Neural progenitor cell (in vitro differentiated cells): ENCODE results near the gene B3GNT5. TPM values are rescaled to one million over a fixed set of nuclear protein-coding genes. Genes with fewer than 3 reads are reported as not detected.

ENCODE experiments used
- DNase-seq: peaks from one replicate; pipeline ENCODE4 v3.0.0-alpha.2; 2016; ENCODE audit warnings: low spot score
- H2AFZ ChIP-seq: fragments of 200-600 bp; sonication (generic); replicated peaks from 2 replicates; pipeline ENCODE4 v1.6.1; 2016; ENCODE audit warnings: antibody characterized with exemption
- H3F3A ChIP-seq: fragments of 200-600 bp; sonication (generic); 2 replicates; pipeline ENCODE4 v1.6.1; 2016; ENCODE audit warnings: antibody characterized with exemption, low read depth
- H3K27ac ChIP-seq: fragments of 200-600 bp; sonication (generic); 2 replicates; pipeline ENCODE4 v1.5.1; 2016; ENCODE audit warnings: mild to moderate bottlenecking
- H3K27me3 ChIP-seq: fragments of 200-600 bp; sonication (generic); 2 replicates; pipeline ENCODE4 v1.6.1; 2016; ENCODE audit warnings: mild to moderate bottlenecking, moderate library complexity
- H3K36me3 ChIP-seq: fragments of 200-600 bp; sonication (generic); 2 replicates; pipeline ENCODE4 v1.5.1; 2016
- H3K4me1 ChIP-seq: fragments of 200-600 bp; sonication (generic); 2 replicates; pipeline ENCODE4 v1.6.1; 2016; ENCODE audit warnings: mixed run types
- H3K4me2 ChIP-seq: fragments of 200-600 bp; sonication (generic); 2 replicates; pipeline ENCODE4 v1.6.1; 2016
- H3K4me3 ChIP-seq: fragments of 200-600 bp; sonication (generic); 2 replicates; pipeline ENCODE4 v1.5.1; 2016
- H3K79me2 ChIP-seq: fragments of 200-600 bp; sonication (generic); 2 replicates; pipeline ENCODE4 v1.6.1; 2016; ENCODE audit warnings: low read depth
- H3K9ac ChIP-seq: fragments of 200-600 bp; sonication (generic); 2 replicates; pipeline ENCODE4 v1.6.1; 2016
- H3K9me3 ChIP-seq: fragments of 200-600 bp; sonication (generic); 2 replicates; pipeline ENCODE4 v1.5.1; 2016; ENCODE audit warnings: low read depth
- H4K20me1 ChIP-seq: fragments of 200-600 bp; sonication (generic); 2 replicates; pipeline ENCODE4 v1.6.1; 2016; ENCODE audit warnings: low read depth
- H3K27ac Mint-ChIP-seq: 3 replicates; pipeline ENCODE4 v1.8.0; 2021; ENCODE audit warnings: mixed read lengths
- H3K27me3 Mint-ChIP-seq: 2 replicates; pipeline ENCODE4 v1.8.0; 2022; ENCODE audit warnings: low read depth, mild to moderate bottlenecking, inconsistent platforms, moderate library complexity, mixed read lengths; ENCODE audit not compliant: insufficient read depth
- H3K36me3 Mint-ChIP-seq: 3 replicates; pipeline ENCODE4 v1.8.0; 2021; ENCODE audit warnings: mixed read lengths
- H3K4me1 Mint-ChIP-seq: 3 replicates; pipeline ENCODE4 v1.8.0; 2021; ENCODE audit warnings: mixed read lengths
- H3K4me3 Mint-ChIP-seq: 3 replicates; pipeline ENCODE4 v1.8.0; 2021; ENCODE audit warnings: mild to moderate bottlenecking, moderate library complexity, mixed read lengths
- H3K9me3 Mint-ChIP-seq: 3 replicates; pipeline ENCODE4 v1.8.0; 2020; ENCODE audit warnings: mixed read lengths
- CTCF ChIP-seq: fragments of 200-600 bp; sonication (generic); IDR thresholded peaks from 2 replicates; pipeline ENCODE4 v1.5.1; 2017; ENCODE audit warnings: antibody characterized with exemption, mild to moderate bottlenecking
- EZH2 ChIP-seq: fragments of 200-600 bp; sonication (generic); IDR thresholded peaks from 2 replicates; pipeline ENCODE4 v1.6.1; 2017; ENCODE audit warnings: antibody characterized with exemption, mild to moderate bottlenecking, moderate library complexity
- EZH2phosphoT487 ChIP-seq: fragments of 200-600 bp; sonication (generic); IDR thresholded peaks from 2 replicates; pipeline ENCODE4 v1.6.1; 2017; ENCODE audit warnings: antibody characterized with exemption
- total RNA-seq: library from RNA; depleted of rRNA; stranded (reverse); fragments of >200 nt; gene quantifications from 2 replicates; pipeline ENCODE4 v1.2.3, GENCODE V29; 2015; ENCODE audit warnings: low replicate concordance

Gene B3GNT5
- total RNA-seq, 1 donor from 2014 or later = 14.1 TPM

- Mint-ChIP-seq H3K9me3 (no peaks in the 10 kb centered on the region), H3K36me3 (peaks cover 17% of the 10 kb centered on the region), H3K4me3 (no peak overlapping the region), H3K4me1 (peaks cover 8% of the 10 kb centered on the region), H3K27ac (no peak overlapping the region), H3K27me3 (no peaks in the 10 kb centered on the region)
- DNase-seq = no peak
- H3K9ac ChIP-seq = no peak overlapping the region
- no peak overlapping the region for H3K4me3 ChIP-seq
- TF ChIP-seq EZH2 (no peak), CTCF (no peak)
- H3K79me2 ChIP-seq = peaks cover 7% of the 10 kb centered on the region
- H3F3A ChIP-seq = no peaks in the 10 kb centered on the region
- no peaks in the 10 kb centered on the region for H3K36me3 ChIP-seq
- H3K9me3 ChIP-seq = no peaks in the 10 kb centered on the region
- no peaks in the 10 kb centered on the region for H3K4me1 ChIP-seq
- H3K27me3 ChIP-seq = no peaks in the 10 kb centered on the region
- no peak overlapping the region for H2AFZ ChIP-seq
- H4K20me1 ChIP-seq = no peaks in the 10 kb centered on the region
- no peak overlapping the region for H3K4me2 ChIP-seq
- no peak overlapping the region for H3K27ac ChIP-seq
These were observed 21.6 kb downstream of the B3GNT5 start for GRCh38 chr3:183274609-183275008.

- Mint-ChIP-seq H3K27me3 (no peaks in the 10 kb centered on the region), H3K4me1 (peaks cover 8% of the 10 kb centered on the region), H3K9me3 (no peaks in the 10 kb centered on the region), H3K27ac (no peak overlapping the region), H3K4me3 (no peak overlapping the region), H3K36me3 (peaks cover 9% of the 10 kb centered on the region)
- Histone ChIP-seq H3K79me2 (peaks cover 6% of the 10 kb centered on the region), H3K4me2 (no peak overlapping the region), H3K27ac (no peak overlapping the region), H3K9me3 (no peaks in the 10 kb centered on the region), H3F3A (no peaks in the 10 kb centered on the region), H3K9ac (no peak overlapping the region), H4K20me1 (no peaks in the 10 kb centered on the region), H2AFZ (no peak overlapping the region), H3K36me3 (no peaks in the 10 kb centered on the region), H3K4me3 (no peak overlapping the region), H3K4me1 (no peaks in the 10 kb centered on the region), H3K27me3 (no peaks in the 10 kb centered on the region)
- no peak for DNase-seq
- TF ChIP-seq CTCF (no peak), EZH2phosphoT487 (no peak), EZH2 (no peak)
These were observed 22.4 kb downstream of the B3GNT5 start for GRCh38 chr3:183275418-183275817.

- Mint-ChIP-seq H3K4me1 (peaks cover 8% of the 10 kb centered on the region), H3K36me3 (peaks cover 5% of the 10 kb centered on the region), H3K27ac (no peak overlapping the region), H3K4me3 (no peak overlapping the region), H3K9me3 (no peaks in the 10 kb centered on the region), H3K27me3 (no peaks in the 10 kb centered on the region)
- no peak overlapping the region for H2AFZ ChIP-seq
- H3K9ac ChIP-seq = no peak overlapping the region
- H3K4me3 ChIP-seq = no peak overlapping the region
- no peaks in the 10 kb centered on the region for H3K27me3 ChIP-seq
- H3K36me3 ChIP-seq = no peaks in the 10 kb centered on the region
- no peaks in the 10 kb centered on the region for H3F3A ChIP-seq
- no peaks in the 10 kb centered on the region for H3K4me1 ChIP-seq
- H3K79me2 ChIP-seq = peaks cover 6% of the 10 kb centered on the region
- no peak for TF ChIP-seq CTCF
- no peak for TF ChIP-seq EZH2phosphoT487
- H3K9me3 ChIP-seq = no peaks in the 10 kb centered on the region
- no peak overlapping the region for H3K4me2 ChIP-seq
- no peaks in the 10 kb centered on the region for H4K20me1 ChIP-seq
- H3K27ac ChIP-seq = no peak overlapping the region
- no peak for DNase-seq
These were observed 22.9 kb downstream of the B3GNT5 start for GRCh38 chr3:183275937-183276336.

- H3K27me3 Mint-ChIP-seq = peaks cover 2% of the 10 kb centered on the region
- no peak overlapping the region for H3K4me3 ChIP-seq
- no peak overlapping the region for H3K4me2 ChIP-seq
- no peak for DNase-seq
- H3K27me3 ChIP-seq = no peaks in the 10 kb centered on the region
- peaks cover 8% of the 10 kb centered on the region for H3K4me1 Mint-ChIP-seq
- H4K20me1 ChIP-seq = no peaks in the 10 kb centered on the region
- H3K9me3 ChIP-seq = no peaks in the 10 kb centered on the region
- H3K4me3 Mint-ChIP-seq = no peak overlapping the region
- no peaks in the 10 kb centered on the region for H3K9me3 Mint-ChIP-seq
- no peaks in the 10 kb centered on the region for H3K36me3 ChIP-seq
- H2AFZ ChIP-seq = no peak overlapping the region
- no peak overlapping the region for H3K27ac Mint-ChIP-seq
- no peak overlapping the region for H3K9ac ChIP-seq
- no peak overlapping the region for H3K27ac ChIP-seq
- no peaks in the 10 kb centered on the region for H3K4me1 ChIP-seq
- H3F3A ChIP-seq = no peaks in the 10 kb centered on the region
- peaks cover 2% of the 10 kb centered on the region for H3K36me3 Mint-ChIP-seq
- TF ChIP-seq EZH2phosphoT487 (no peak), EZH2 (no peak), CTCF (no peak)
- H3K79me2 ChIP-seq = no peaks in the 10 kb centered on the region
These were observed 24.2 kb downstream of the B3GNT5 start for GRCh38 chr3:183277260-183277659.
